Activated CD4-positive, alpha-beta T cell treated with anti-CD3 and anti-CD28 coated beads for 24 hours (primary cell): Measurements from ENCODE around the gene GUCA1A.
"Not testable (repeated sequence)": the region's sequence is repeated elsewhere in the genome, so short reads cannot be mapped to it uniquely, and the experiment has no call there.

Source experiments
- DNase-seq, 2 donors: peaks; one replicate each; pipeline ENCODE4 v3.0.0-alpha.2; 2020; ENCODE audit warnings: low read depth in 2 of 2

Gene GUCA1A

DNA sequence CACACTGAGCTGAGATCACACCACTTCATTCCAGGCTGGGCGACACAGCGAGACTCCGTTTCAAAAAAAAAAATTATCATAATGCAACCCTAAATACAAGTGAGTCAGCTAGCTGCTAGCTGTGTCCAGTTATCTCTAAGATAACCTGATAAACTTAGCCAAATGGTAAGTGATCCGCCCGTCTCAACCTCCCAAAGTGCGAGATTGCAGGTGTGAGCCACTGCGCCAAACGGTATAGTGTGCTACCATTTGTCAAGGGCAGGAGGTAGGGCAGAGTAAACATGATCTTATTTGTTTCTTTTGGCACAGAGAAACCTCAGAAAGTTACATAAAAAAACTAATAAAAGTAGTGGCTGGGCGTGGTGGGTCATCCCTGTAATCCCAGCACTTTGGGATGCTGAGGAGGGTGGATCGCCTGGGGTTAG is 26.0 kb upstream of the GUCA1A start:
- no peak for DNase-seq

DNA sequence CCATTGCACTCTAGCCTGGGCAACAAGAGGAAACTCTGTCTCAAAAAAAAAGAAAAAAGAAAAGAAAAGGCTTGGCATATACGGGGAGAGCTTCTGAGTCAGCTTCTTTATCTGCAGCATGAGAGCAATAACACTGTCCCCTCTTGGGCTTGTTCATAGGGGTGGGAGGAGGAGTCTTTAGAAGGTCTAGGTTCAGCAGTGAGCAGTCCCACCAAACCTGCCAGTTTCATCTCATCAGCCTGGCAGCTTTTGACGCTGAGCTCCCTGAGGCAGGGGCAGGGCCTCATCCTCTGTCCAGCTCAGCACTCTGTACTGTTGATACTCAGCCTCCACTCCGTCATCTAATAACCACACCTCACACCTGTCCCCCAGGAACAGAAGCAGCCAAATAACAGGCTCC is 25.1 kb upstream of the GUCA1A start:
- no peak for DNase-seq

DNA sequence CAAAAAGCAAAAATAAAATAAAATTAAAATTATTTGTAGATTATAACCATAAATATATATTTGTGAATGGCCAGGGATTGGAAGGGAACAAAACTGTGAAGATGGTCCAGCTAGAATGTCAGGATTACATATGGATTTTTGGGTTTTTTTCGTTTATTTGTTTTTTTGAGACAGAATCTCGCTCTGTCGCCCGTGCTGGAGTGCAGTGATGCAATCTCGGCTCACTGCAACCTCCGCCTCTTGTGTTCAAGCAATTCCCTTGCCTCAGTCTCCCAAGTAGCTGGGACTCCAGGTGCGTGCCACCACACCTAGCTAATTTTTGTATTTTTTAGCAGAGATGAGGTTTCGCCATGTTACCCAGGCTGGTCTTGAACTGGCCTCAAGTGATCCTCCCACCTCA is 22.9 kb upstream of the GUCA1A start:
- no peak for DNase-seq

DNA sequence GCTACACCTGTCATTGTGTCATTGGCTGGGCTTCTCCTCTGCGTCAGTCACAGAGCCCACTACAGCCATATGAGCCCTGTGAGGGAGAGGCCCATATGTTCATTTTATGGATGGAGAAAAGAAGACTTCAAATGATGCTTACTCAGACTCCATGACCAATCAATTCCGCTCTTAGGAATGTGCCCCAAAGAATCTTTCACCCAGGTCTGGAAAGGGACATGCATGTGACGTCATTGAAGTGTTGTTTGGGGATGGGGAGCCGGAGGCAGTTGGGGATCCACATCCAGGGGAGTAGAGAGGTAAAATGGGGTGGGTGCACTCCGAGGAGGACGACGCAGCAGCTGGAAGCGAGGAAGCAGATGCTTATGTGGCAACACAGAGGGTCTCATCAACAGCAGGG is 21.1 kb upstream of the GUCA1A start:
- no peak for DNase-seq

DNA sequence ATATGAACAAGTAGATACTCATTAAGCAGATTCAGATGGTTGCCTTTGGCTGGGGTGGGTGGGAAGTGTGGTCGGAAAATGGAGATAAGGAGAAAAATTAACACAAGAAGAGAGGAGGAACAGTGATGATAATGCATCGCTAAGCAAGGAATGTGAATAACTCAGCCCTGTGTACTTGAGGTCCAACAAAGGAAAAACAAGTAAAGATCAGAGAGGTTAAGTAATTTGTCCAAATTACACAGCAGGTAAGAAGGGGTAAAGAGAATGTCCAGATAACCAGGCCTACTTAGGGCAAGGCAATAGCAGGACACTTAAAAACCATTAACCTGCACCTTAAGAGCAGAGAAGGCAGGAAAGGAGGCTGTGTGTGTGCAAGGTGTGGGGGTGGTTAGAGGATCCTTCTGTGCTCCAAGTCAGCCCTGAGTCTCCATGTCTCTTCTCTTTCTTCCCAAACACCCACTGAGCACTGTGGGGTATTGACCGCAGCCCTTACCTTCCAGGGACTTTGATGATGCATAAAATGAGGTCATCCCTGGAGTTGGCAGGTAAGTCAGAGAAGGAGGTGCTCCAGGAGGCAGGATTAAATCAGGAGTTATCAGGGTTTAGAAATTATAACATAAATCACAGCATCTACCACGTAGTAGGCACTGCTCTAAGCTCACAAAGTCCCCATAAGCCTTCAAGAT is 20.5 kb upstream of the GUCA1A start:
- not testable (repeated sequence) for DNase-seq

DNA sequence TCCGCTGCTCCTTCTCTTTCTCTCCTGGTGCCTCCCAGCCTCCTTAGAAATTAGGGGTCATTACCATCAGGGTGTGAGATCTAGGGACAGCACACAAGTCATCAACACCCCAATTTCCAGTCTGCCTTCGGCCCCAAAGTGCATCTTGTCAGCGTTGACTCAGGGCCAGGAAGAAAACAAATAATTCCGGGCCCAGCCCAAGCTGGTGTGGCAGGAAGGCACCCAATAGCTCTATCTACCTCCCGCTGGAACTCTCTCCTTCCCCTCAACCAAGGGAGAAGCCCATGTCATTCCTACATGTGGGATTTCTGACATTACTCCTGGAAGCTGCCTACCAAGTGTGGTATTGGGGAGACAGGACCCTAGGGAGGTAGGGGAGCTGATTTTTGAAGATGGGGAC is 19.2 kb upstream of the GUCA1A start:
- DNase-seq = no peak

DNA sequence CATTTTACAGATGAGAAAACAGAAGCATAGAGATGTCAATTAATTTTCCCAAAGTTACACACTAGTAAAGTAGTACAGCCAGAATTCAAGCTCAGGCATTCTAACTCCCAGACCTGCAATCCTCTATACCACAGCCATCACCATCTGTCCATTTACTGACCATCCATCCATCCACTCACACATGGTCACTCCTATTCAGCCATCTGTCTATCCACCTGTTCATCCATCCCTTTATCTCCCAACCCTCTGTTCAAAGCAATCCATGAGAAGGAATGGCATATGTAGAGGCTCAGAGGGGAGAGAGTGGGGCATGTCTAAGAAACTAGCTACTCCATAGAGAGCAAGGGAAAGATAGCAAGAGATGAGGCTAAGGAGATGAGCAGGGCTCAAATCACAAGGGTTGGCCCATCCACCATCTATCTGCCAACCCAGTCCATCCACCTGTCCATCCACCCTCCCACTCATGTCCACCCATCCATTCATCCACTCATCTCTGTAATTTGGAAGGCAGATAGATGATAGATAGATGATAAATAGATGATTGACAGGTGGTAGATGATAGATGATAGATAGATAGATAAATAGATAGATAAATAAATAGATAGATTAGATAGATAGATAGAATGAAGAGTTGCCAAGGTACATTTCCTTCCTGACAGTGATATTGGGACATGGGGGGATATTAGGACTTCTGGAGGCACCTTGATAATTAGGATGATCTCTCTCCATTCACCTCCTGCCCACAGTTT is 18.5 kb upstream of the GUCA1A start:
- no peak for DNase-seq

DNA sequence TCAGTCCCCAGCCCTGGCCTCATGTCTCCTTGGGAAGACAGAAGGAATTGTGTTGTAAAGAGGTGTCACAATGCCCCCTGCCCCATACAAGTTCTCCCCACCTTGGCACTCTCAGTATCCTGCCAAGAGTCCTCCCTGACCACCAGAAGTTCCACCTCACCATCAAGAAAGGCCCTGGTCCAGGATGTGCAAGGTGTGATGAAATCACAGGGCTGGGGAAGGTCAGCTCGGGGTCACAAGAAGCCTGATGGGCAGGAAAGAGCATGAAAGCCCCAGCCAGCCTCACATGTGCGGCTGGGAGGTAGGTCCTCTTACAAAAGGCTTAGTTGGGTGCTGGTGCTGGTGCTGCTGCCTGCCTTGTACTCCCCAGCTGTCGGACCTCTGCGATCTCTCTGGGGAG is 17.9 kb upstream of the GUCA1A start:
- DNase-seq = no peak

DNA sequence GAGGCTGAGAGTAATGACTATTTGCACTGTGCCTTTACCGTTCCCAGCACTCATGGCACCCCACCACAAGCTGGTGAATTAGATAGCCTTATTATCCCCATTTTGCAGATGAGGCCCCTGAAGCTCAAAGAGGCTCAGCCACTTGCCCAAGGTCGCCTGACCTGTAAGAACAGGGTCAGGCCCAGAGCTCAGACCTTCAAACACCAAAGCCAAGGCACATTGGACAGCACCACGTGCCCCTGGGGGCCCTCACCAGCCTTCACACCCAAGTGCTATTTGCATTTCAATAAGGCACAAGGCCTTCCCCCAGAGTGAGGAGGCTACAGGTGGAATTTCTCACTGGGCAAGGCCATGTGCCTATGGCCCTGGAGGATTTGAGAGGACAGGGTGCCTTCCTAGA is 16.5 kb upstream of the GUCA1A start:
- no peak for DNase-seq

DNA sequence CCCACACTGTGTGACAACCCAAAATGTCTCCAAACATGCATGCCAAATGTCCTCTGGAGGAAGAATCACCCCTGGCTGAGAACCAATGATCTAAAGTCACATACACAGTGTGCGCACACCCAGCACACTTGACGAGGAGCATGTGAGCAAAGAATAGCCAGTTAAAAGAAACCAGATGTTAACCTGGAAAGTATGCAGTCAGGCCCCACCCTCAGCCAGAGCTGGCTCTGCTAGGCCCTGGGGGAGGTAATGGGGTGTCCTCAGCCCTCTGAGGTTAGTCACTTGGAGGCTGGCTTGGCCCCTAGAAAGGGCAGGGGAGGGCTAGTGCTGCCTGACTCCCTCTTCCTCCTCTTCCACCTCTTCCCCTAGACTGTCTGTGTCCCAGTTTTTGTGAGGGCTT is 15.2 kb upstream of the GUCA1A start:
- DNase-seq = no peak

DNA sequence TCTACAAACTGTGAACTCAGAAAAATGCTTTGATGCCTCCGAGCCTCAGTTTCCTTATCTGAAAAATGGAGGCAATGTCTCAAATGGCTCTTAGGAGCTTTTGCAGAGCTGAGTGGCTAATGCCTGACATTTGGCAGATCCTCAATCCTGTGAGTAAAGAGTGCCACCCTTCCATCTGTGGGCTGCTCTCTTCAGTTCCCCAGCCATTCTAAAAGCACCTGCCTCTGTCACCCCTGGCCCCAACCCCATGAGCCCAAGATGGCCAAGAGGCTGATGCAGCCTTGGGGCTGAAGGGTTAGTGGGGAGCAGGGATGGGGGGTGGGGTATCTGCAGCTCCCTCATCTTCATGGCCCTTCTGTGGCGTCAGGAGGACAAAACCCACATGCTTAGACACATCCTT is 14.5 kb upstream of the GUCA1A start:
- DNase-seq = no peak

DNA sequence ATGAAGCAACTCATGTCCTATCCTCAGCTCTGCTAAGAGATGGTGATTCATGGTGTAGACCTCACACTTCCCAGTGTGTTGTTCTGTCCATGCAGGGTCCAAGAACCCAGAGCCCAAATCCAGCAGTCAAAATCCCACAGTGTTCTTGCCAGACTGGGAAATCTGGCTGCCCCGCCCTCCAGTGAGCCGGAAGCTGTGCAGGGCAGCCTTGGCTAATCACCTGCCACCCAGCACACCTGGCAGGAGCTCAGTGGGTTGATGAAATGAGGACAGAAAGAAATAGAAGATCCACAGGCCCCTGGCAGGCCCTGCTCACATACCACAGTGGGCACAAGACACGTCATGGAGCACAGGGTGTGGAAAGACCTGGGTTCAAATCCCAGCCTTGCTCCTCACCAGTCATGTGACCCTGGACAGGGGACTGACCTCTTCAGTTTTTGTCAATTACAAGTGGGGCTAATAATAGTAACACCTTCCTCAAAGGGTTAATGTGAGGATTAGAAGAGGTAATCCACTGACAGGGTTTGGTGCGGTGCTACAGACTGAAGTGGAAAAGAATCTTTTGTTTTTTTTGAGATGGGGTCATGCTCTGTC is 13.6 kb upstream of the GUCA1A start:
- DNase-seq = no peak

DNA sequence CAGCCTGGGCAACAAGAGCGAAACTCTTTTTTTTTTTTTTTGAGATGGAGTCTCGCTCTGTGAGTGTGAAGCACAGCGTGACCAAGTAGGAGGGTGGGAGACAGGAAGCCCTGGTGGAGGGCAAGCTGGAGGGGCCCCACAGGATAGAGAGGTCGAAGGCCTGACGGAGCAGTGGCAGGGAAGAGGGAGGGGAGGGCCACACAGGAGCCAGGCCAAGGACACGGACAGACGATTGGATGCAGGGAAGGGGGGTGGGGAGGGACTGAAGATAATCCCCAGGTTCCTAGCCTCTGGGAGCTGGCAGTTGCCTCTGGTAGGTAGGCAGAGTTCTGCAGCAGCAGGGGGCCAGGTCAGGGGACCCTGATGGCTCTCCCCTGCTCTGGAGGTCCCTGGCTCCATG is 10.8 kb upstream of the GUCA1A start:
- DNase-seq = no peak

DNA sequence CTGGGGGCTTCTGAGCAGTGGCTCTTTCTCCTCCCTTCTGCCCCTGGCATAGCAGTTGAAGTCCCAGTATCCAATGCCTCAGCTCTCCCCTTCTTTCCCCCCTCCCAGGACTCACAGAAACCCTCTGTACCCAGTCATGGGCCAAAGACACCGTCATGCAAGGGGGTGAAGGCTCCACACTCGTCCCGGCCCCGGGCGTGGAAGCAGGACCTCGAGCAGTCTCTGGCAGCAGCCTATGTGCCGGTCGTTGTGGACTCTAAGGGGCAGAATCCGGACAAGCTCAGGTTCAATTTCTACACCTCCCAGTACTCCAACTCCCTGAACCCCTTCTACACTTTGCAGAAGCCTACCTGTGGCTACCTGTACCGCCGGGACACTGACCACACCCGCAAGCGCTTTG is 10.4 kb upstream of the GUCA1A start:
- no peak for DNase-seq

DNA sequence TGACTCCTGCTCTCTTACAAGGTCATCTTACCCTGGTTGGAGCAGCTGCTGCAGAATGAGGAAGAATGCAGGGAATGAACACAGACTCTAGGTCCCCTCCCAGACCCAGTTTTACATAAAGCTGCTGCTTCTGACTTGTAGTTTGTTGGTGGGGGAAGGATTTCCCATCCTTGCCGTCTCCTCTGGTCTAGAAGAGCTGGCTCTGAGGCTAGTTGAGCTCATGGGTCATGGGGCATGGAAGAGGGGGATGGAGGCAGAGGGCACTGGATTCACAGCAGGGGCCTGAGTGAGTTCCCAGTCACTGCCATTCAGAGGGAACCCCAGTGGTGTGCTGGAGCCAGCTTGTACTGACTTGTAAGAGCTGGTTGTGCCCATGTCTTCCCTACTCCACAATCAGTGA is 9.2 kb upstream of the GUCA1A start:
- no peak for DNase-seq

DNA sequence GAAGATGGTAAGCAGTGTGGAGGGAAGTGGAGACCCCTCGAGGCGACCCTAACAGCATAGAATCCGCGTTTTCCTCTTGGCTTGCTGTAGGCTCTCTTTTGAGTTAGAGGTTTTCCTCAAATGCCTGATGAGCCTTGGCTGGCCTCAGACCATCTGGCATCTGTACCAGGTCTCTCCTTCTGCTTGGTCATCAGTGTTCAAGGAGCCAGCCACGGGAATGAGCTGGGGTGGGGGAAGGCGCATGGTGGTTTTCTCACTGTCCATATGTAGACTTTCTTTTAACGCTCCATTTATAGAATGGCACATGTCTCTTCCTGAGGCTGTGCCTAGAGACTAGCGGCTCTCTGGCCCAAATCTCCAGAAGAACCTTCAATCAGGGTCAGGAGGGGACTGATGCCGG is 8.1 kb upstream of the GUCA1A start:
- no peak for DNase-seq

DNA sequence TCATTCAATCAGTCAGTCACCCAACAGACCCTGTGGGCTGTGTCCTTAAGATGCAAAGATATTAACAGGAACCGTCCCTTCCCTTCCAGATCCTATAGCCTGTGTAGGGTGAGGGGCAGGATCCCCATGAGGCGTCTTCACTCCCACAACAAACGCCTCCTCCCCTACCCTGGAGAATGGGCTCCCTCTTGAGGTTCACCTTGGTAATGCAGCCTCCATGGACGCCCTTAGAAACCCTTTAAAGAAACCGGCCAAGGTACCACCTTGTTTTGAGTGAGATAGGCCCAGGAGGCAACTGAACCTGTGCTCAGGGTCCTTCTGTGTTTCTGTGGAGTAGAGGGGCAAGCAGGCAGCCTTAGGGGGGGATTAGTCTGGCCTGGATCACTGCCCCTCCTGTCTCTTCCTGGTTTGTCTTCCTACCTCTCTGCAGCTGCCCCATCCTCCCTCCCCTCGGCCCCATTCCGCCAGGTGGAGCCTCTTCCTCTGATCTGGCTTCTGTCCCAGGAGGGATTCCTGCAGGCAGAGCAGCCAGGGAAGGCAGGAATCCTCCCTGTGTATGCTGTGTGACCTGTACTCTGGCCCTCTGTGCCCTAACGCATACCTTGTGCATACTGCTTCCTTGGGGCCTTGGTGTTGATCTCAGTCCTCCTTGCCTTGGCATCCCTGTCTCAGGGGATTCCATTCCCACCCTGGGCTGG is 6.6 kb upstream of the GUCA1A start:
- peak; percentile 68 to 82 for DNase-seq

DNA sequence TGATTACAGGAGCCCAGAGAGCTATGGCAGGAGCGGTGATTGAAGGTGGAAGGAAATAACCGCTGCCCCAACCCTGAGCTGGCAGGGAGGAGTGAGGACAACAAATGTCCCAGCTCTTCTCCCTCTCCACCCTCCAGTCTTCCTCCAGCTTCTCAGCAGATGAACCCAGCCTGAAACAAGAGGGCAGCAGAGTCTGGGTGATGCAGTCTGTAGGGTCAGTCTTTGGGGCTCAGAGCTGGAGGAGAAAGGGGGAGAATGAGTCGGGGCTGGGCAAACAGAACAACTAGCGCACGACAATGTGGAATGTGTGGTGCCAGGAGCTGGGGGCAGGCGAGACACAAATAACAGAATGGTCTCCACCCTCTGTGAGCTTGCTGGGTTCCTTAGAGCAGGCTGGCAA is 4.5 kb upstream of the GUCA1A start:
- no peak for DNase-seq

DNA sequence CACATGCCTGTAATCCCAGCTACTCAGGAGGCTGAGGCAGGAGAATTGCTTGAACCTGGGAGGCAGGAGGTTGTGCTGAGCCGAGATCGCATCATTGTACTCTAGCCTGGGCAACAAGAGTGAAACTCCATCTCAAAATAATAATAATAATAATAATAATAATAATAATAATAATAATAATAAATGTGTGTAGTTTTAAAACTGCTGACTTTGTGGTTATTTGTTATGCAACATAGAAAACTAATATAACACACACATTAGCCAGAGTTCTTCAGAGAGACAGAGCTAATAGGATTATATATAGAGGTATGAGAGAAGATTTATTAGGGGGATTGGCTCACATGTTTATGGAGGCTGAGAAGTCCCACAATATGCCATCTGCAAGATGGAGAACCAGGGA is 3.4 kb upstream of the GUCA1A start:
- not testable (repeated sequence) for DNase-seq

DNA sequence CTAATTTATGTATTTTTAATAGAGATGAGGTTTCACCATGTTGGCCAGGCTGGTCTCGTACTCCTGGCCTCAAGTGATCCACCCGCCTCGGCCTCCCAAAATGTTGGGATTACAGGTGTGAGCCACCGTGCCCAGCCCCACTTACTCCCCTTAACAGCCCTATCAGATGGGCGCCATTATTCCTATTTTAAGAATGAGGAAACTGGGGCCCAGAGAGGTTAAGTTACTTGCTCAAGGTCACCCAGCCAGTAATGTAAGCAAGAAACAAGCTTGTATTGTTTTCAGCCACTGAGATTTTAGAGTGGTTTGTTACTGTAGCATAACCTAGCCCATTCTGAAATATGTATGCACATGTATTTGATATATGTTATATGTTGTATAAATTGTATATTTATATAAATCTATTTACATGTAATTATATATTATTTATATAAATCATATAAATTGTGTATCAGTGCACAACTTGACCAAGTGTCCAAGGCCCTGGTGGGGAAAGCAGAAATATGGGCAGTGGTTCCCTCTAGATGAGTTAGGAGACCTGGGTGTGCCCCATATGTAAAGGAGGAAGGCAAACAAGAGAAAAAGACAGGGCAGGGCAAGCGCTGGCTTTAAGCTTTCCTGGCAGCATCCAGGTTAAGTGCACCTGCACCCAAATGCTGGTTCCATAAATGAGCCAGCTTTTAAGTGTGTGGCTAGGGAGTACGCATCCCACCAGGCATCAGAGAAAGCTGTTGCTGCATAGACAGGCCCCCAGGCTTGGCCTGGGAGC is 1.2 kb upstream of the GUCA1A start:
- no peak for DNase-seq

DNA sequence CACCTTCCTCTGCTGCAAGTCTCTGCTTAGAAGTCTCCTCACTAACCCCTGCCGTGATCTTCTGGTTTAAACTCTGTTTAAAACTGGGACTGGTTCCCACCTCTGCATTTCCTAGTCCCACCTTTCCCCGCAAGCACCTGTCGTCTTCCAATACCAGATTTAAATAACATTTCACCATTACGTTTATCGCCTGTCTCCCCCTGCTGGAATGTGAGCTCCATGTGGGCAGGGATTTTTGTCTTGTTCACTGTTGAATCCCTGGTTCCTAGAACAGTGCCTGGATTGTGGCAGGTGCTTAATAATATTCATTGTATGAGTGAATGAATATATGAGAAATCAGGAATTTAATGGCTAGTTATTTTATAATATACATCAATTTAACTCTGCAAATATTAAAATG is 2.7 kb downstream of the GUCA1A start:
- no peak for DNase-seq

DNA sequence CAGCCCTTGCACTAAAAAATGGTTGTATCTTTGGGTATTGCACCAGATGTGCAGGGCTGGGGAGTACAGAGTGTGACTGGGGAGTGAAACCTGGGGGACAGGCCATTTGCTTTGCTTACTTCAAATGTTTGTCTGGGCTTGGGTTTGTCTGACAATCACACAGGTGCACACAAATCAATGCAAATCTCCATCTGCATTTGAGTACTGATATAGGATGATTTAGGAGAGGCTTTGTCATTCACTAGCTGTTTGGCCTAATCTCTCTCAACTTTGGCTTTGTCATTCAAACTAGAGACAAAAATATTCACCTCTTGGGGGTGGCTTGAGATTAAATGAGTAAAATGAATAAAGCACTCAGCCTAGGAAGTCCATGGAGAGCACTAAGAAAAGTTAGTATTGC is 3.8 kb downstream of the GUCA1A start:
- DNase-seq = no peak
